HG02798 (cell line): ENCODE data around the gene KLRB1.
A peak's percentile ranks its signal among the peaks of the same experiment; 100 is the strongest.
"Not testable (repeated sequence)": the region's sequence is repeated elsewhere in the genome, so short reads cannot be mapped to it uniquely, and the experiment has no call there.

Experiments
- ATAC-seq: cut with Tn5 transposase; IDR thresholded peaks from one replicate; pipeline ENCODE4 v1.9.1; 2021; ENCODE audit warnings: mild to moderate bottlenecking; ENCODE audit not compliant: unreplicated experiment, poor library complexity

KLRB1 gene

GRCh38 chr12:9607716-9608115 lies at the start of gene KLRB1:
TSS of gene KLRB1 (minus strand) at chr12:9607916. CDS start at chr12:9607839, 77 bp downstream.
- ATAC-seq = no peak

DNA sequence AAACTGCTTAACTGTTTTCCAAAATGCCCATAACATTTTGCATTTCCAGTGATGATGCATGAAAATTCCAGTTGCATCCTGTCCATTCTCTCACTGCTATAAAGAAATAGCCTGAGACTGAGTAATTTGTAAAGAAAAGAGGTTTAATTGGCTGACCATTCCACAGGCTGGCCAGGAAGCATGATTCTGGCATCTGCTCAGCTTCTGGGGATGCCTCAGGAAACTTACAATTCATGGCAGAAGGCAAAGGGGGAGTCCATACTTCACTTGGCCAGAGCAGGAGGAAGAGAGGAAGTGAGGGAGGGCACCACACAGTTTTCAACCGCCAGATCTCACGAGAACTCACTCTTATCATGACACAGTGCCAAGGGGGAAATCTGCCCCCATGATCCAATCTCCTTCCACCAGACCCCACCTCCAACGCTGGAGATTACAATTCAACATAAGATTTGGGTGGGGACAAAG lies 43.6 kb upstream of the KLRB1 start:
- no peak for ATAC-seq

- no peak for ATAC-seq
These were observed 42.4 kb upstream of the KLRB1 start for GRCh38 chr12:9650151-9650576.

DNA sequence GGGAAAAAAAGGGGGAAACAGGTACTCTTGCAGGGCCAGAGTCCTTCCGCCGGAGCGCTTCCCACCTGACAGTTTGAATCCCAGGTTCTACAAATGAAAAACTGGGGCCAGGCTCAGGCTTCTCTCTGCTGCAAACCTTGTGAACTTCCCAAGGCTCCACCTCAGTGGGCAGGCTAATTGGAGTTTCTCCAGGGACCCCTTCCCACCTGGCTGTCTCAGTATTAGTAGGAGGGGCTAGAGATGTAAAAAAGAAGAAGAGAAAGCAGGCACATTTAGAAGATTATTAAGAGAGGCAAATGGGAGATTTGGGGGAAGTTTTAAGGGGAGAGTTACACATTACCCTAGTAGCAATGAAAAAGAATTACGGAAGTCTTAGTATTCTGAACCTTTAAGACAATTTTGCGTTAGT lies 41.8 kb upstream of the KLRB1 start:
- no peak for ATAC-seq

DNA sequence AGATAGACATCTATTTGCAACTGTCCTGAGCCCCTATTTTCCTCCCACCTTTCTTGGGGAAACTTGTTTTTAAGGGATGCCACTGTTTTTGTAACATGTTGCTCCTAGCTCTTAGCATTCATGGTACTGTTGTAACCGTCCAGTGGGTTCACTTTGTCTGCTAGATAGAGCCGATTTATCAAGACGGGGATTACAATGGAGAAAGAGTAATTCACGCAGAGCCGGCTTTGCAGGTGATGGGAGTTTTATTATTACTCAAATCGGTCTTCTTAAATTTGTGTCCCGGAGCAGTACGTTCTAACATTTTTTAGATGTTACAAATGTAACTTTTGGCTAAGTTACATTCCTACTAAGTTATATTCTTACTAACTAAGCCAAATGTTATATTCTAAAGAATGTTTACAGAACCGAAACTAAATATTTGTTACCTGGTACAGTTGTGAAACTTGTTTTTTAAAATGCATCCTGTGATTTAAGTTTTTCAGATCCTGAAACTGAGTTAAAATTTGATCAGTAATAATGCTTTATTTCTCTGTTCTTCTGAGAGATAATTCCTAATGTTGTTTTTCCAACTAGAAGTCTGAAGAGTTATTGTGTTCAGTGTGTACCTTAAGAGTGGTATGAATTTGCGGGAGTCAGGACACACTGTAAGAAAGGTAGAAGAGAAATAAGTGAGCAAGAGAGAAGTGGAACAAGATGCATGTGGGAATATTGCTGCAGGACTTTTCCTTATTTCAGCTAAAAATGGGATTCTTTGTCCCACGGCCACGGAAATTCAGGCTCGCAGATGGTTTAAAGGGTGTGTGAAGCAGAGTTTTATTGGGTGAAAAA lies 41.2 kb upstream of the KLRB1 start:
- ATAC-seq = no peak

GRCh38 chr12:9647825-9648700 lies 40.3 kb upstream of the KLRB1 start:
- ATAC-seq = peak; percentile 75

- no peak for ATAC-seq
These were observed 39.4 kb upstream of the KLRB1 start for GRCh38 chr12:9646794-9647781.

DNA sequence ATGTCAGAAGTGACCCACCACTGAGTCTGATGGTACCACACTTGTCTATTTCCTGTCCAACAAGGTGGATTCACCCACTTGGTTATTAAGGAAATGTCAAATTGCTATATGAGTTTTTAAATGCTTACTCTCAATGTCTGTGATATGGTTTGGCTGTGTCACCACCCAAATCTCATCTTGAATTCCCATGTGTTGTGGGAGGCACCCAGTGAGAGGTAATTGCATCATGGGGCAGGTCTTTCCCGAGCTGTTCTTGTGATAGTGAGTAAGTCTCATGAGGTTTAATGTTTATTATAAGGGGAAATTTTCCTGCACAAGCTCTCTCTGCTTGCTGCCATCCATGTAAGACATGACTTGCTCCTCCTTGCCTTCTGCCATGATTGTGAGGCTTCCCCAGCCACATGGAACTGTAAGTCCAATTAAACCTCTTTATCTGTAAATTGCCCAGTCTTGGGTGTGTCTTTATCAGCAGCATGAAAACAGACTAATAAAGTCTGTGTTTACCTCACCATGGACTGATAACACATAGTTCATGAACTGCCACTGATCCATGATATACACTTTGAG lies 37.4 kb upstream of the KLRB1 start:
- ATAC-seq = not testable (repeated sequence)

GRCh38 chr12:9643266-9643660 lies 35.5 kb upstream of the KLRB1 start:
- ATAC-seq = no peak

GRCh38 chr12:9642606-9643265 lies 35.0 kb upstream of the KLRB1 start:
- ATAC-seq = no peak

DNA sequence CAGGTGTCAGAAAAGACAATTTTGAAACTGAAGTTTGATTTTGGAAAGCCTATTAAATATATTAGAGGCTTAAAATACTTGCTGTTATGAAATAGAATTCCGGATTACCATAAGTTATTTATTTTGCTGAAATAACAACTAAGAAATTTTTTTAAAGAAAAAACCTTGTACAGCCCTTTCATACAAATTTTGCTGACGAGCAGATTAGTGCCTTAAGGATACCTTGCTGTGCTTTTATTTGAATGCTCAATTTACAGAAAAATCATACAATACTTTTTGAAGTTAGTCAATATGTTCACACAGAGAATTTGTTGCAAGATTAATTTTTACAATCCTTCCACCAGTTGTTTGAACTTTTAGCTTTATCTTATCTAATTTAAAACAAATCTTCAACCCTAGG lies 32.3 kb upstream of the KLRB1 start:
- no peak for ATAC-seq

- no peak for ATAC-seq
These were observed 29.1 kb upstream of the KLRB1 start for GRCh38 chr12:9636851-9637206.

- no peak for ATAC-seq
These were observed 28.6 kb upstream of the KLRB1 start for GRCh38 chr12:9636150-9636850.

DNA sequence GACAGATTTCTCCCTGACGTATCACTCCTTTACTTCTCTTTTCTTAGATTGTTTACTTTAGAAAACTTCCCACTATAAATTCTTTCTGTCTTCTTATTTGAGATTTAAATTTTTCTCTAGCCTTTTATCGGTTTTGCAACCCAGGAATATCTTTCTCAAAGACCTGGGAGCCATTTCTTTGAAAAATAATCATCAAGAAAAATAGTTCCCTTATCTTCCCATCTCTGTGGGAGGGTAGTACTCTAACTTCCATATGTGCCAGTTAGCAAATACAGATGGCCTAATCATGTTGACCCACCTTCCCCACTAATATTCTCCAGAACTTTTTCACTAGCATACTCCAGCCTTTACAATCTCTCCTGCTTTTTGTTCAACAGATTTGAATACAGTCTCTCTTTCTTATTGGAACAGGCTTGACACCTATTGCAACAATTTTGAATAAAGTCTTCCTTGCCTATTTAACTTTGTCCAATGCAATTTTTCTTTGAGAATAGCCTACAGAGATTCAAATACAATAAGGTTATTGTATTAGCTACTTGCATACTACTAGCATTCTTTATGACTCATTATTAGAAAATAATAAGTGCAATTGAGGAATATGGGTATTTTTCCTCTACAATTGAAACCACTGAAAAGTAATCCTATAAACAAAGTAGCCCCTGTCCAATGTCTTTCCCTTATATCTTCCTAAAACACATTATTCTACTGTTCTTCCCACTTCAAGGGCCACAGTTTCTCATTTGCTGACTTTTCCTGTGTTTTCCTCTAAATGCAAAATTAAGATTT lies 27.4 kb upstream of the KLRB1 start:
- ATAC-seq = no peak

DNA sequence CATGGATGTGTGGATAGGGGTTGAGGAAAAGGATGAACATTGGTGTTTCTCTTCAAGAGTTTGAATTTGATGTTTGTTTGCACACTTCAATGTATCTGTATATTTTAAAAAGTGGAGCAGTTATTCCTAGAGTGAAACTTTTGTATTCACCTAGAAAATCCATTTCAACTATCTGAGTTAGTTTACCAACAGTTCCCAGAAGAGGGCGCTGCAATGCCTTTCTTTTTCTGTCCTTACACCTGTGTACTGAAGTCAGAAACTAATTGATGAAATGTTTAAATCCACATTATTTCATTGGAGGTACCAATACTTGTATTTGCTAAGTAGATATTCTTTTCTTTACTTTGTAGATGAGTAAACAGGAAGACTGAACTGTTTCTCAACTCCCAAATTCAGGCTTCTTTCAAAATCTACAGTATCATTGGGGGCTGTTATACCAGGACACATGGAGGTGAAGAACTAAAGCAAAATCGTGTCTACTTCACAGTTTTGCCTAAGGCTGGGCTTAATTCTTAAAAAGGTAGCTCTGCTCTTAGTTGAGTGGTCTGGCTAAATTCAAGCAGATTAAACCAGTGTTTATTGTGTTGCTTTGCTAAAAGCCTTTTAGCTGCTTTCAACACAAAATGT lies 26.6 kb upstream of the KLRB1 start:
- ATAC-seq = peak; percentile 43

GRCh38 chr12:9632766-9633165 lies 25.1 kb upstream of the KLRB1 start:
- no peak for ATAC-seq

DNA sequence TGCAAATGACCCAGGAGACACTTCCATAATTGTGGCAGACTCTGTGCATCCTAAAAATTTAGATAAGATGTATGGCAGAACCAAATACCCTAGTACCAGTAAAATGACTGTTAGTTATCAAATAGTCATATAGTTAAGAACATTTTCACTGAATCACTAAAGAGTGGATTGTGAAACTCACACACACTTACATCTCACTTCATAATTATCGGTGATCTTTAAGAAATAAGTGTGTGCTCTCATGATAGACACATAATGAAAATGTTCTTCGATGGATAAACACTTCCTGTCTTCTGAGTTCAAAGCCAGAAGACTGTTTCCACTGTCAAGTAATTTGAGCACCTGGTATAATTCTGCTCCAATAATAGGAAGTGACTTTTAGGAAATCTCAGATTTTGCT lies 19.1 kb upstream of the KLRB1 start:
- ATAC-seq = no peak
